CD4-positive, alpha-beta T cell treated with Interleukin-4 for 1 hour (primary cell): ENCODE results near the gene POU2AF1.
"Not testable (repeated sequence)": the region's sequence is repeated elsewhere in the genome, so short reads cannot be mapped to it uniquely, and the experiment has no call there.

ENCODE experiments used
- DNase-seq, 2 donors: peaks; one replicate each; pipeline ENCODE4 v3.0.0-alpha.2; 2020 to 2022

The POU2AF1 gene

DNA sequence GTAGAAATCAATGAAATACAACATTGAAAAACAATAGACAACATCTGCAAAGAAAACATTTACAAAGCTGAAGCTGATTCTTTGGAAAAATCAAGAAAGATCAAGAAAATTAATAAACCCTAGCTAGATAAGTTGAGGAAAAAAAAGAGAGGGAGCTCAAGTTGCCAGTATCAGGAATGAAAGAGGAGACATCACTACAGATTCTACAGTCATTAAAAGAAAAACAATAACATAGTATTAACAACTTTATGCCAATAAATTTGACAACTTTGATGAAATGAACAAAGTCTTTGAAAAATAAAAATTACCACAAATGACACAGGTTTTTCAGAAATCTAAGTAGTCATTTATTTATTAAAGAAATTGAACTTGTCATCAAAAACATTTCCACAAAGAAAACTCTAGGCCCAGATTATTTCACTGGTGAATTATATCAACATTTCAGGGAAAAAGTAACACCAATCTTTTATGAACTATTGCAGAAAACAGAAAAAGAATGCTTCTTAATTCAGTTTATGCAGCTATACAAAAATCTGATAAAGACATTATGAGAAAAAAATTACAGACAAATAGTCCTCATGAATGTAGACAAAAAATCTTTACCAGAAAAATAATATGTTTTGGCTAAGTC lies 39.2 kb downstream of the POU2AF1 start:
- DNase-seq, result no peak

DNA sequence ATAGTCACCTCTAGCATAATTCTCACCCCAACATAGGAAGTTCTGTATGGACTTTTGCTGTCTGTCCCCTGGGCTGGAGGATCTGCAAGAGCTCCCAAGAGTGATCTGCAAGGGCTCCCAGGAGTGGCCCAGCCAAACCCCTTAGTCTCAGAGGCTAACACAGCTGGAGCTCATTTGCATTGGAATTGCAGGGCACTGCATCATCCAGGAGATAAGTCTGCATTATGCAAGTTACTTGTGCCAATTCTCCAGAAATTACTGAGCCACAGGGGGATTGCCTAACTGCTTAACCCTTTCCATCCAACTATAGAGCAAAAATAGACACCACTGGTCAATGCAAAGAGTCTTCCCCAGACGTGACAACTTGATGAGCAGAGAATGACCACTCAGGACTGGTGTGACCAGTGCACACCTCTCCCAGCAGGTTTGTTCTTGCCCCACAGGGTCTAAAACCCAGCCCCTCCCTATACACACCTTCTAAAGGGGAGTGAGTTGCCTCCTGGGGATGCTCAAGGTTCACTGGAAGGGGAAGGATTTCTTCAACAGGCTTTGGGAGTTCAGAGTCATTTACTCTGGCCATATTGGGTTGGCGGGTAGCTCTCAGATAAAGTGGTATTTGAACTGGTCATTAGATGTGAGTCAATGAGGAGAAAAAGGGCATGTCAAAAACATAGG lies 42.4 kb downstream of the POU2AF1 start:
- DNase-seq, result no peak

DNA sequence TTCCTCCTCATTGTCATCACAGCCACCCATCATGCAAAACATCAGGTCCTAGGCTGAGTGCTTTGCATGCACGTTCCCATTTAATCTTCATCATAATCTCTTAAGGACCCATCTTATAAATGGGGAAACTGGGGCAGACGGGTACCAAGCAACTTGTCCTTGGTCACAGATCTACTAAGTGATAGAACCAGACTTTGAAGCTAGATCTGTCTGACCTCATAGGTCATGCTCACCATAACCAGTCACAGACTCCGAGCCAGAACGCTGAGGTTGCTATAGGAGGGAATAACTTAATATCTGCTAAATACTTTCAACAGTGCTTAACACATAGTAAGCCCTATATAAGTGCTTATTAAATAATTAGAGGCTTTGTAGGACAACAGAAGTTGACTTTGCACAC lies 43.0 kb downstream of the POU2AF1 start:
- DNase-seq, result no peak

DNA sequence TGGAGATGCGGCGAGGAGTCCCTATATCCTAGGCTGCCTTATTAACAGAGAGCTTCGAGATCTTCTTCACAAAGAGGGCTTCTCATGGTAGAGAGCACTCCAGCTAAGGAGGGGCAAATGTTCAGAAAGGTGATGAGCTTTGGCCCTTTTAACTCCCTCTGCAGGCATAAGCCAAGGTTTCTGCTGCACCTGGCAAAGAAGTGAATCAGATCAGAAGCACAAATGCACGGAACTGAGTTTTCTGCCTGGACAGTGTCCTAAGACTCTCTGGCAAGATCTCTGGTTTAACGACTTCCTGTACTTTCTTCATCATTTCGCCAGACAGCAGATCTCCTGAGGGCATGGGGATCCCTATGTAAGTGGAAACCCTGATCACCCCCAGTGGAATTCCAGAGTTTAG lies 43.5 kb downstream of the POU2AF1 start:
- no peak for DNase-seq

DNA sequence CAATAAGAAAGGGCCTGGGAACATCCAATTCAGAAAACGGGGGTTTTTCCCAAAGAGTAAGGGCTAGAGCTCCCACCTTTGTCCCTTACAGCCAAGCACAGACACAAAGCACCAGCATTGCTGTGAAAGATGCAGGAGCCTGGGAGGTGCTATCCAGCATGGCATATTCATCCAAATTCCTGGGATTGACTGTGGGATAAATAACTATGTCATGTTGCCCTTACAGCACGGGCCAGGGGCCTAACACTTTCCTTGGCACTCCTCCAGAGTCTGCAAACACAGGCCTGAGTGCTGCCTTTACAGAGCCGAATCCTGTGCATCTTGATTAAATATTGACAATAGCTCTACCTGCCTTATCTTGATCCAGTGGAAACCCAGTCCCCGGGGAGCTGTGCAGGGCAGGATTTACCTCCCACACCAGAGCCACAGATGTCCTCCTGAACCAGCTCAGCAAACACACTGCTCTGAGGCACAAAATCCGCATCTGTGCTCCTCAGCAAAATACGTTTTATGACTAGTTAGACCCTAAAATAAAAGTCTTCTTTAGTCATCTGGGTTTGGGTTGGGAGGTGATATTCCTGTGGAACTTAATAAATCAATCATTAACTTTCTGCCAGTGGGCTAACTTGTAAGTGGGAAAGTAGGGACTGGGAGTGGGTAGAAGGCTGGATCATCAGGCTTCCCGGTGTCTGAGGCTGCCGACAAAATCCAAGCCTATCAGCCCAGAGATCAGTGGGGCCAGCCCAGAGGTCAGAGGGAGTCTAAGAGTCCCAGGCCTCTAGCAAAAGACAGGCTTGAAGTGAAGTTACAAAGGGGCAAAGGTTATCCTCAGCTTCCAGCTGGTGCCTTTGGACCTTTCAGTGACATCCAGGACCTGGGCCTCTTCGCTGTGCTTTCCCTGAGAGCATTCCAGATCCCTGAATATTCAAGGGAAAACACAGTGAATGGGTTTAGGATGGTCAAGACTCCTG lies 44.3 kb downstream of the POU2AF1 start:
- DNase-seq, result no peak

DNA sequence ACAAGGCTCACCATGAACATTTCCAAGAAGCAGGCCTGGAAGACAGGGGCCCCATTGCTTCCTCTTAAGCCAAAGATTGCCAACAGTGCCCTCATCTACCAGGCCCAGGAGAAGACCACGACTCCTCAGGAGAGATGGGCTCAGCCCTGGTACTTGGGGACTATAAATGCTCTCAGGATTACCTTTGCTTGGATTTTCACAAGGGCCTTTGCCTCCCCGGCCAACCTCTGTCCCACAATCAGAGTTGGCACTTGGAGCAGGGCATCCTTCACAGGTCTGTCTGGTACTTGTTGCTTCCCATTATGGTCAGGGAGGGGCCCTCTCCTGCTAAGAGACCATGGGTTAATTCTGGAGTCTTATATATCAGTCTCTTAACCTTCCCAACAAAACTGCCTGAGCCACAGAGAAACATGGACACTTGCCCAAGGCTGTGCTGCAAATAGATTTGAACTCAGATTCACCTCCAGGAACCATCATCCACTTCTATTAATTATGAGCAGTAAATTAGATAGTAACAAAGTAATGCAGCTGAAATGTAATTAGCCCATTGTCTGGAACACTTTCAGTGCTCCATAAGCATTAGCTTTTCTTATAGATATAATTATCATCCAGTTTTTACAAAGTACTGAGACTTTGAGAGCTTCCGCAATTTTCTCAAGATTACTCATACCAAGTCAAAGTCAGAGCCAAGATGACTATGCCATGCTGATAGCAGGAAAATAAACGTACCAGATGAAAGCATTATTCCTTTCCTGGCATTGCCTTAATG lies 47.2 kb downstream of the POU2AF1 start:
- no peak for DNase-seq

DNA sequence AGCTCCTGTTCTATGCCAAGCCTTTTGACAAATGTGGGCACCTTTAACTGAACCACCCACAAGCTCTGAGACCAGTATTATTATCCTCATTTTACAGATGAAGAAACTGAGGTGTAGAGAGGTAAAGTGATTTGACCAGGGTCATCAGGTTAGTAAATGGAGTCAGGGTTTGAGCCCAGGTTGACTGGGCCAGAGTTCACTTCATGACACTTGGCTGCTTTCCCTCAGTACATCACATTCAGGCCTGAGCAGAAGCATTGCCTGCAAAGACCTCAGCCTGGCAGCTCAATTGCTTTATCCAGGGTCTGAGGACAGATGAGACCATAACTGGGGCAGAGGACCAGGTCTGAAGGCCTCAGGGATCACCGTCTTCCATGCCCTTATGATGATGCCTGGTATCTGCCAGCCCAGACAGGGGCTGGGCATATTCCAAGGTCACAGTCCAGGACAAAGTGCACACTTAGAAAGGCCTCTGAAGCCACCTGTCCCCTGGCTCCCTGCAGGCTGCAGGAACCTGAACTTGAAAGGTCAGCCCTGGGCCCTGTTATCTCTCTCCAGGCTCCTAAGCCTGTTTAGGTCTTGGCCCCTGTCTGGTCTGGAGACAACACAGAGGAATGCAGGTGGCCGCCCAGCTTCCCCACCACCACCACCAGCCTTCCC lies 48.7 kb downstream of the POU2AF1 start:
- no peak for DNase-seq

DNA sequence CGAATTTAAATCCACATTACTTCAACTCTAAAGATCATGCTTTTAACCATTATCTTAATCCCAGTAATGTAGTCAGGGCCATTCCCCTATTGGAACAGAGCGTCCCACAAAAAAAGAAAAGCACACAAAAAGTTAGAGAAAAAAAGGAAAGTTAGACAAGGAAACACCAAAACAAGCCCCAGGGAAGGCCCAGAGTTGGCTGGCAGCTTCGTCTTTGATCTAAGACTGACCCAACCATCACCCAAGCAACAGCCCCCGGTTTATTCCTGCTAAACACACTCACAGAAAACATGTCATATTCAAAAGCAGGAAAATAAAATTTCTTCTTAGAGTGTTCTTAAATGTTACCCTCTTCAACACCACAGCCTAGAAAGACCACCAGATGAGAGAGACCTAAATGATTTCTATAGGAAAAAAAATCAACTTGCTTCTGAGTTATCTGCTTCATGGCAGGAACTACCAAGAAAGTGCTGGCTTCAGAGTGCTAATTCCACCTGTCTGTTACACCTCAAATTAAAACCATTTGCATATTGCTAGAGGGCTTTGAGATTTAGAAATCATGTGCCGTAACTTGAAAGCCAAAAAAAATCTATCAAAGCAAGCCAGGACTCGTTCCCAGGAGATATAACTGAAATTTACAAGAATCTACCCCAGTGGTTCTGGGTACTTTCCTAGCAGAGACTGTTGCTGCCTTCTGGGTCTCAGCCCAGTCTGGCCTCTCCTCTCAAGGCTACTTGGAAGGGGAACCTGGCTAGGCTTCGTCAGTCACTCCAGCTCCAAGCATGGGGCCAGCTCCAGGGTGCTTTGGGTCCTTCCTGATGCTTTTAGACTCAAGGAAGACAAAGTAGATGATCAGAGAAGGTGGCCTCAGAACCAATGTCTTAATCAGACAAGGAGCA lies 49.5 kb downstream of the POU2AF1 start:
- DNase-seq, result no peak

DNA sequence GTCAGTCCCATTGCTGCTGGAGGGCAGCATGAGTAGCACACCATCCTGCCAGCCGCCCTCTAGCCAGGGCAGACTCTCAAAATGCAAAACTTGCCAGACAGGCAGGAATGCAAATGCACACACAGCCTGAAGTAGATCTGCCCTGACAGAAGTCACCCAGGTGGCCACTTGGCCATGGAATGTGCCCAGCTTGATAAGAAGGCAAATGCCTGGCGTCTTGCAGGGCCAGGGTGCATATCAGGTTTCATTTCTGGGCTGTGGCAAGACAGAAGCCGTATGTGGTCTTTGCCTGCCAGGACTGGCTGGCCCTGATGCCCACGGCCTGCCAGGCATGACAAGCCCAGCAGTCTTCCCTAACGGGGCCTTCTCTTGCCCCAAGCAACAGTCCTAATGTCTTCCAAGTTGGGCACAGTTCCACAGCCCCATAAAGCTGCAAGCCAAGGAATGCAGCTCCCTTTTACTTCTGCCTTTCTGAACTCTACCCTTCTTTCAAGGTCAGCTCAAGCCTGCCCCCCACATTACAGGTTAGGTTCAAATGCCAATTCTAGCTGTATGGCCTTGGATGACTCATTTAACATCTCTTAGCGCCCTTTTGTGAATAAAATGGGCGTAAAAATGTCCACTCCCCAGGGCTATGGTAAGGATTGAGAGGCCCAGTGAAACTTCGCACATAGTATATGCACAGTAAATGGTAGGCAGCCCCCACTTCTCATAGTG lies 51.0 kb downstream of the POU2AF1 start:
- DNase-seq, result no peak

DNA sequence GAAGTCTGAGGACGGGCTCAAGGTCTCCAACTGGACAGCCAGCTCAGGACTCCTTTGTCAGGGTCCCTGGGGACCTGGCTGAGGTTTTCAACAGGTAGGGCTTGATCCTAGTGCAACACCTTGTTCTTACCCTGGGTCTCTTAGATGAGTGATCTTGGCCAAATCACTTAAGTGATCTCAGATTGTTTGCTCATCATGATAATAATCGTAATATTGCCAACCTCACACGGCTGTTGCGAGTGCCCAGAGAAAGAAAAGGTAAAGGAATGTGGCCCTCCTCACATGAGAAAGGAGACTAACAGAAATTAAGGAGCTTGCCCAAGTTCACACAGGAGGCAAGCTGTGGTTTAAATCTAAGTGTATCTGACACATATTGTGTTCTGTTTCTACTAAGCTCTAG lies 52.3 kb downstream of the POU2AF1 start:
- DNase-seq, result no peak

DNA sequence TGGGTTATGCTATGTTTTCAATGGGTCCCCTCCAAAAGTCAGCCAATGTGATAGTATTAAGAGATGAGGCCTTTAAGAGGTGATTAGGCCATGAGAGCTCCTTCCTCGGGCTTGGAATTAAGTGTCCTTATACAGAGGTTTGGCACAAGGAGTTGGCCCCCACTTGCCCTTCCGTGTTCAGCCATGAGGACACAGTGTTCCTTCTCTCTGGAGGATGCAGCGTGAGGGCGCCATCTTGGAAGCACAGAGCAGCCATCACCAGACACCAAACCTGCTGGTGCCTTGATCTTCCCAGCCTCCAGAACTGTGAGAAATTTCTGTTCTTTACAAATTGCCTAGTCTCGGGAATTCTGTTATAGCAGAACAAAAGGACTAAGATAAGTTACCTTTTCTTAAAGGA lies 53.8 kb downstream of the POU2AF1 start:
- no peak for DNase-seq

DNA sequence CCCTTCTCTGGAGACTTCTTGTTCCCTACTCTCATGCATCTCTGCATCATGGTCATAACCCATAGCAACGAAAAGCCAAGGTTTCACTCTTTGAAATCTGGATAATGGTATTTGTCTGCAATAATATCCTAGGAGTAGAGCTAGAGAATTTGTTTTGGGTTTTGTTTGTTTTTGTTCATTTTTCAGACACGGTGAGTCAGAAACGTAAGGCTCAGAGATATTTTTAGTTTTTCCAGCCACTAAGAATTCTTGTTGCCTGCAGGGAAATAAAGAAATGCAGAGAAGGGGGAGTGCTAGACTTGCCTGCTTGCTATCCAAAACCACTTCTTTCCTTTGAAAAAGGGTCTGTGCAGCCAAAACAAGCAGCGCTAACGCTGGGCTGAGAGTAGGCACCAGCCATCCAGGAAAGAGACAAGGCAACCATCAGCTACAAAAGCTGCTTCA lies 54.8 kb downstream of the POU2AF1 start:
- DNase-seq, result no peak

DNA sequence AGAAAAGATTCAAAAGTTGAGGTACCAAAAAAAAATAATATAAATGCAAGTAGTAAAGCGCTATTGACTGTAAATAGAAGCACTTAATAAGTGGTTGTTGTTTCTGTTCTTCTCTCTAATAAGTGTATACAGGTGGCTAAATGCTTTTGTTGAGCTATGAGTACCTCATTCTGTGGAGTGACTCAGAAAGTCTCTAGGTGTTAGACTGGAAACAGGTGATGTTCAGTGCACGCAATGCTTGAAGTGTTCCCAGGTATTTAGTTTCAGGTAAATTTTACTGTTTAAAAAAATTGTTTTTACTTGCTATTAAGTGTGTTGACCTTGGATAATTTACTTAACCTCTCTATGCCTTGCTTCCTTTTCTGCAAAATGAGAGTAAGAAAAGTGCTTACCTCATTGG lies 56.5 kb downstream of the POU2AF1 start:
- no peak for DNase-seq

DNA sequence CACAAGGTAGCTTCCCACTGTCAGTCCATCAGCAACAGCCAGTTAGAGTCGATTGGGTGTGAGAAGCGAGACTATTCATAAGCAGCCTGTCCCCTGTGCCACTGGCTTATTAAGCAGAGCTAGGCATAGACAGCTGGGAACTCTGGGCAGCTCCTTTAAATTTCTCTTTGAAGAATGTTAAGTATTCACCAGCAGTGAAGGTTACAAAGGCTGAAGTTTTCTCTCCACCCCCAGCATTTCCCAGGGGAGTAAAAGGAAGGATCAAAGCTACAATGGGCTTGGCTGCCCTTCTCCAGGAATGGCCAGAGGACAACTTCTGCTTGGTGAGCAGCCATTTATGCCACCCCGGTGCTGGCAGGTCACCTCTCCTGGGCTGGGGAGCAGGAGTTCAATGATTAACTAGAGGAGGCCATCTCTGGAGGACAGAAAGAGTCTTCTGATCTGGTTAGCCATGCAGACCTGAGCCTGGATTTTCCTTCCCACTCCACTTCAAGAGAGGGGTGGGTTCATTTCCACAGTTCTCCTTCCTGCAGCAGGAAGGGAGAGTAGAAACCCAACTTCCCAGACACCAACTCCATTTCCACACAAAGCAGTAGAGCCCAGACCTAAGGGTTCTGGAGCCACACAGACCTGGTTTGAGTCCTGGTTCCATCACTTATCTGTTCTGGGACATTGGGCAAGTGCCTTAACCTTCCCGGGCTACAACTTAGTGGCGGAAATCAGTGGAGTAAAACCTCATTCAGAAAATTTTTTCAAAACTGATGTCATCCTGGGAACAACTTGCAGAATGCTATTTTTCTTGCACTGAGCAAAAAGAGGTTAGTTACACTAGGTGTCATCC lies 58.1 kb downstream of the POU2AF1 start:
- no peak for DNase-seq

DNA sequence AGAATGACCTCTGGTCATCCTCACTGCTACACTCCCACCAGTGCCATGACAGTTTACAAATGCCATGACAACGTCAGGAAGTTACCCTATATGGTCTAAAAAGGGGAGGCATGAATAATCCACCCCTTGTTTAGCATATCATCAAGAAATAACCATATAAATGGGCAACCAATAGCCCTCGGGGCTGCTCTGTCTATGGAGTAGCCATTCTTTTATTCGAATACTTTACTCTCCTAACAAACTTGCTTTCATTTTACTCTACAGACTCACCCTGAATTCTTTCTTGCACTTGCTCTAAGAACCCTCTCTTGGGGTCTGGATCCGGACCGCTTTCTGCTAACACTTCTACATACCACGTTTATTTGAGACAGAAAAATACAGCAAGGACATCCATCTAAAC lies 58.9 kb downstream of the POU2AF1 start:
- DNase-seq, result not testable (repeated sequence)

DNA sequence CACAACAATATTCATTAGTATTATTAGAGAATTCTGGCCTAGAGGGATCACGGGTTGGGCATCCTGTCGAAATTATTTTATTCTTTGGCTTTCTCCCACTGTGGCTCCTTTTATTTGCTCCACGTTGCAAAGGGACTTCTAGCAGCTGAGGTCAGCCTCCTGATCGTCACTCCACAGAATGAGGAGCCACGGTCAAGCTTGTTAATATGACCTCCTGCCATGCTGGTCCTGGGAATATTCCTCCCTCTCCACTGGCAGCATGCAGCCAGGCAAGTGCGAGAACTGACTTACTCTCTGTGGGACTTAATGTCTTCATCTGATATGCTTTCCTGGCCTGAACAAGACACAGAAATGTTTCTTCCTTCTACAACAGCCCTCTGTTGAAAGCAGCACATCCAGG lies 59.8 kb downstream of the POU2AF1 start:
- no peak for DNase-seq

DNA sequence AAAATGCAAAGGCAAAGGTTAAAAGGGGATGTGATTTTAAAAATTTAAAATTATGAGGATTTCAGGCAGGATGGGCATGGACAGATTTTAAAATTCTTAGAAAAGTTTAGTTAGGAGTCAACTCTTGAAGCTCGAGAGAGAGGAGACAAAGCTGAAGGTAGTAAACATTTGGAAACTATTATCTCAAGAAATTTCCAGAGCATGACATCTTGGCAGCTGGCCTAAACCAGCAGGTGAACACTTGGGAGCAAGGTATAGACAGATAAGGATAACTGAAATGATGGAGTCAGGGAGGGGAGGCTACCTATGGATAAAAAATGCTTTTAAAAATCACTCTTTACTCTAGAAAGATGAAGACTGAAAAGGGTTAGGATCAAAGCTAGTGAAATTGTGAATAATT lies 67.0 kb downstream of the POU2AF1 start:
- no peak for DNase-seq

DNA sequence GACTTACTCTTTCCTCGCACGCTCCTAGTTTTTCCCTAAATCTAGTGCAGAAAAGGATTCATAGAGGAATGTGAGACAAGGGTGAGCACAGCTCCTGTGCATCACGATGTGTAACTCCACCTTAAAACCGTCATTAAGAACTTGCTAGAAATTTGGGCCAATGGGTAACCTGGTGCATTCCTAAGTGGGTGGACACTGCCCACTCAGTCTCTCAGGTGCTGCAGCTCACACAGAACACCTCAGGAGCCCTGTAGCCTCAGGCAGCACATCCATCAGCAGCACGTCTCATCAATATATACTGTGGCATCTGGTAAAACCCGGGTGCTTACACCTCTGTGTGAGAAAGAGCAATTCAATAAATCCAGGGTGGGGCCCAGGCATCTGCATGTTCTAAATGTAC lies 68.4 kb downstream of the POU2AF1 start:
- DNase-seq, result no peak

DNA sequence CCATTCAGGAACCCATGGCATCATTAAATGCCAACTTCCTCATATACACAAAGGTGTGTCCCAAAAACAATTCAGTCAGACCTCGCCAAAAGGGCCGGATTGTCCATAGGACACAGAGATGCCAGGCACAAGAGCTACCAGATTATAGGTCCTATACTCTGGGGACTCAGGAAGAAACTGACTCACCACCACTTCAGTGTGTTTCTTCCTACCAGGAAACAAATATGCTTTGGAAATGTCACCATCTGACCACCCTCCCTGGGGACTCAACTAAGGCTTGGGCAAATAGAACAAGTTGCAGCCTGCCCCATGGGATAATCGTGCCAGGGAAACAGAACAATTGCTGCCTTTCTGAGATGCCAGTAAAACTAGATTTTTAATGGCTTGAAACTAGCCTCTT lies 69.0 kb downstream of the POU2AF1 start:
- no peak for DNase-seq
